Erythroblast (primary cell): ENCODE results near the gene PPP1R1A.

Experiments
- GATA1 ChIP-seq: IDR thresholded peaks from 2 replicates; pipeline ENCODE4 v1.6.1; 2011; ENCODE audit warnings: low read depth, mild to moderate bottlenecking, control low read depth, low read length, moderate library complexity
- POLR2A ChIP-seq: IDR thresholded peaks from 2 replicates; pipeline ENCODE4 v1.6.1; 2011; ENCODE audit warnings: mild to moderate bottlenecking, low read length

DNA sequence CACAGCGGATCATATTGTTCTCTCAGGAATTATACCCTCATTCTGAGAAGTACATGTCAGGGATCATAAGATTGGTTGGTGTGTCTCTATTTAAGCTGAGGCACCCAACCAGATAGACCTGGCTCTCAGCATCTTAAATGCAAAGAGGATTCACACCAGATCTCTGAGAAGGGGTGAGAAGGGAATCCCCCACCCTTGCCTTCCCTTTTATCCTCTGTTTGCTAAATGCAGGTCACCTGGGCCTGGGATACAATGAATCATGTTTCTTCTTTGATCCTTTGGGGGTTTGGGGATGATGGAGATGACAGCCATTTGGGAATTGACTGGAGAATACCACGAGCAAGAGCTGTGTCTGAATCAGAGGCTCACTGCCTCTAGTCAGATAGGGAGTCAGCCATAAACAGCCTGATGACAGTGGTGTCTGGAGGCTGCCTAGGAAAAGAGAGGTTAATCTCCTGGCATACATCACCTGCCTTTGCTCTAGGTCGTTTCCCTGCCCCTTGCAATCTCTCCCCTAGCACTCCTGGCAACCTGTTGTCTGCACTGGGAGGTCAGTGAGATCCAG is 50.2 kb downstream of the PPP1R1A start:
- TF ChIP-seq POLR2A (no peak), GATA1 (no peak)
